ENCODE measurements around the gene SVOPL. TPM values are rescaled to one million over a fixed set of nuclear protein-coding genes. Genes with fewer than 3 reads are reported as not detected.

Gene SVOPL
- total and polyA plus RNA-seq, 4 donors: 0.33 TPM; not detected in 3

DNA sequence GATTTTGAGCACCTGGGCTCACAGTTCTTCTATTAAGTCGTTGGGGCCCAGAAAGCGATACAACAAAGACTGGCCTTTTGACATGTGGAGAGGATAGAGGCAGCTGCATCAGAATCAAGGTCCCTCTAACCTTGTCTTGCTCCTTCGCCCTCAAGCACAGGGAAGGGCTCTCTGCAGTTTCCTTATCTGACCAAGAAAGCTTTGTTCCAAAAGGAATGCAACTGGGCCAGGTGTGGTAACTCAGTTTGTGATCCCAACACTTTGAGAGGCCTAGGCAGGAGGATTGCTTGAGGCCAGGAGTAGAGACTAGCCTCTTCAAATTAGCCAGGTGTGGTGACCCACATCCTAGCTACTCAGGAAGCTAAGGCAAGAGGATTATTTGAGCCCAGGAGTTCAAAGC lies 32.2 kb downstream of the SVOPL start (continued):
- TF ChIP-seq, protein P1, sequence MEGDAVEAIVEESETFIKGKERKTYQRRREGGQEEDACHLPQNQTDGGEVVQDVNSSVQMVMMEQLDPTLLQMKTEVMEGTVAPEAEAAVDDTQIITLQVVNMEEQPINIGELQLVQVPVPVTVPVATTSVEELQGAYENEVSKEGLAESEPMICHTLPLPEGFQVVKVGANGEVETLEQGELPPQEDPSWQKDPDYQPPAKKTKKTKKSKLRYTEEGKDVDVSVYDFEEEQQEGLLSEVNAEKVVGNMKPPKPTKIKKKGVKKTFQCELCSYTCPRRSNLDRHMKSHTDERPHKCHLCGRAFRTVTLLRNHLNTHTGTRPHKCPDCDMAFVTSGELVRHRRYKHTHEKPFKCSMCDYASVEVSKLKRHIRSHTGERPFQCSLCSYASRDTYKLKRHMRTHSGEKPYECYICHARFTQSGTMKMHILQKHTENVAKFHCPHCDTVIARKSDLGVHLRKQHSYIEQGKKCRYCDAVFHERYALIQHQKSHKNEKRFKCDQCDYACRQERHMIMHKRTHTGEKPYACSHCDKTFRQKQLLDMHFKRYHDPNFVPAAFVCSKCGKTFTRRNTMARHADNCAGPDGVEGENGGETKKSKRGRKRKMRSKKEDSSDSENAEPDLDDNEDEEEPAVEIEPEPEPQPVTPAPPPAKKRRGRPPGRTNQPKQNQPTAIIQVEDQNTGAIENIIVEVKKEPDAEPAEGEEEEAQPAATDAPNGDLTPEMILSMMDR (IDR thresholded peaks at IDR 0.05; ENCODE audit: low read depth, low read length, missing input control): no peak
- TF ChIP-seq, protein P2, sequence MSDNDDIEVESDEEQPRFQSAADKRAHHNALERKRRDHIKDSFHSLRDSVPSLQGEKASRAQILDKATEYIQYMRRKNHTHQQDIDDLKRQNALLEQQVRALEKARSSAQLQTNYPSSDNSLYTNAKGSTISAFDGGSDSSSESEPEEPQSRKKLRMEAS (IDR thresholded peaks at IDR 0.05): no peak
- TF ChIP-seq HNF4A (conservative IDR thresholded peaks at IDR 0.05) (no peak), RXRA (IDR thresholded peaks at IDR 0.05) (no peak), FOXA2 (IDR thresholded peaks at IDR 0.05) (no peak)

DNA sequence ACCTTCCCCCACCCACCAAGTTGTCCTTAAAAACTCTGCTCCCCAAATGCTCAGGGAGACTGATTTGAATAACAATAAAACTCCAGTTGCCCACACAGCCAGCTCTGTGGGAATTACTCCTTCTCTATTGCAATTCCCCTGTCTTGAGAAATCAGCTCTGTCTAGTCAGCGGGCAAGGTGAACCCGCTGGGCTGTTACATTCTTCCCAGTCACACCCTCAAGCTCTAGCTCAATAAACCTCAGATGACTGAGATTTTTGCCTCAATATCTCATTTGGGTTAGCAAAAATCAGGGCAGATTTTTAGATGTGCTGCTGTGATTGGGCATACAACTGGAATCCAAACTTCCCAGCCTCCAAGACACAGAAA lies 32.9 kb downstream of the SVOPL start:
- Histone ChIP-seq H3K9me3 (ENCODE audit: control insufficient read depth in 4 of 4, low read length in 3 of 4) (no peaks in the 10 kb centered on the region), H3K9ac (ENCODE audit: low read depth in 1 of 2, low read length in 2 of 2) (no peak overlapping the region), H3K27ac (ENCODE audit: low read depth in 1 of 2, low read length in 2 of 2) (no peak overlapping the region), H3K27me3 (ENCODE audit: control insufficient read depth in 4 of 4, insufficient read depth in 4 of 4, low read length in 3 of 4) (no peaks in the 10 kb centered on the region), H3K36me3 (ENCODE audit: control insufficient read depth in 4 of 4, insufficient read depth in 3 of 4, low read depth in 1 of 4, low read length in 3 of 4) (no peaks in the 10 kb centered on the region), H3K4me3 (ENCODE audit: low read depth in 1 of 3, low read length in 3 of 3) (no peak overlapping the region), H3K4me1 (ENCODE audit: control insufficient read depth in 4 of 4, insufficient read depth in 4 of 4, low read length in 3 of 4) (peaks cover 0 to 3% (median 2%) of the 10 kb centered on the region in 4 donors)
- DNase-seq (ENCODE audit: low spot score): no peak
- TF ChIP-seq, protein P3, sequence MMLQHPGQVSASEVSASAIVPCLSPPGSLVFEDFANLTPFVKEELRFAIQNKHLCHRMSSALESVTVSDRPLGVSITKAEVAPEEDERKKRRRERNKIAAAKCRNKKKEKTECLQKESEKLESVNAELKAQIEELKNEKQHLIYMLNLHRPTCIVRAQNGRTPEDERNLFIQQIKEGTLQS (IDR thresholded peaks at IDR 0.05): no peak
- TF ChIP-seq RAD21 (IDR thresholded peaks at IDR 0.05) (no peak), SP1 (IDR thresholded peaks at IDR 0.05) (no peak), GABPA (IDR thresholded peaks at IDR 0.05 in 1 of 2, conservative IDR thresholded peaks at IDR 0.05 in 1 of 2) (no peak), HNF4A (conservative IDR thresholded peaks at IDR 0.05) (no peak), EGR1 (IDR thresholded peaks at IDR 0.05; ENCODE audit: low read depth in 2 of 2) (no peak)
- TF ChIP-seq, protein P1 (IDR thresholded peaks at IDR 0.05; ENCODE audit: low read depth, low read length, missing input control): no peak
- TF ChIP-seq, protein P4, sequence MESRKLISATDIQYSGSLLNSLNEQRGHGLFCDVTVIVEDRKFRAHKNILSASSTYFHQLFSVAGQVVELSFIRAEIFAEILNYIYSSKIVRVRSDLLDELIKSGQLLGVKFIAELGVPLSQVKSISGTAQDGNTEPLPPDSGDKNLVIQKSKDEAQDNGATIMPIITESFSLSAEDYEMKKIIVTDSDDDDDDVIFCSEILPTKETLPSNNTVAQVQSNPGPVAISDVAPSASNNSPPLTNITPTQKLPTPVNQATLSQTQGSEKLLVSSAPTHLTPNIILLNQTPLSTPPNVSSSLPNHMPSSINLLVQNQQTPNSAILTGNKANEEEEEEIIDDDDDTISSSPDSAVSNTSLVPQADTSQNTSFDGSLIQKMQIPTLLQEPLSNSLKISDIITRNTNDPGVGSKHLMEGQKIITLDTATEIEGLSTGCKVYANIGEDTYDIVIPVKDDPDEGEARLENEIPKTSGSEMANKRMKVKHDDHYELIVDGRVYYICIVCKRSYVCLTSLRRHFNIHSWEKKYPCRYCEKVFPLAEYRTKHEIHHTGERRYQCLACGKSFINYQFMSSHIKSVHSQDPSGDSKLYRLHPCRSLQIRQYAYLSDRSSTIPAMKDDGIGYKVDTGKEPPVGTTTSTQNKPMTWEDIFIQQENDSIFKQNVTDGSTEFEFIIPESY (IDR thresholded peaks at IDR 0.05): no peak
- WGBS: 95% methylated on average over 2 of the region's 2 CpGs

DNA sequence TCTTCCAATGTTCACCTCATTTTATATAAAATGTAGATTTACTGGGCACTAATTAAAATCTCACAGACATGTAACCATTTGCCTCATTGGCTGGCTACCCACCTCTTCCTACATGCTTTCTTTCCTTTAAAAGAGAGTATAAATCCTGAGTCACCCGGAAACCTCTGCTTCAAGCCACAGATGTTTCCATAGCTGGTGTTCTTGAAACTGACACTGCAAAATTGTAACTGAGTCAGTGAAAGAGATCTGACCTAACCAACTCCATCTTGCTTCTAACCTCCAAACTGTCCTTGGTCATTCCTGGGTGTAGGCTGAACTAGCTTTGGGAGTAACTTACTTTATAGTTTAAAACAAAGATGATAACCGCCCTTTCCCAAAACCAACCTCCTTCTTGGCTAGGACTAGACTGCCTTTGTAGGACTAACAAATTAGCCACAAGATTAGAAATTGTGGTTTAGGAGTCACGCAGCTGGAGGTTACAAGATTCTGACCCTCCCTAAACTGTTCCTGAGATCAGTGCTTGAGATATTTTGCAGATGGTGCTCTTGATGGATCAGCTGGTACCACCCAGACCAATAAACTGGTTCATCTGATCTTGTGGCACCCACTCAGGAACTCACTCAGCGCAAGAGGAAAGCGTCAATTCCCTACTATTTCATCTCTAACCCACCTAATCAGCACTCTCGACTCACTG lies 33.5 kb downstream of the SVOPL start:
- no peak overlapping the region for H3K9ac ChIP-seq (ENCODE audit: low read depth in 1 of 2, low read length in 2 of 2)
- no peak for DNase-seq (ENCODE audit: low spot score)
- H3K4me3 ChIP-seq (ENCODE audit: low read depth in 1 of 3, low read length in 3 of 3): no peak overlapping the region
- H3K9me3 ChIP-seq (ENCODE audit: control insufficient read depth in 4 of 4, low read length in 3 of 4): no peaks in the 10 kb centered on the region
- H3K36me3 ChIP-seq (ENCODE audit: control insufficient read depth in 4 of 4, insufficient read depth in 3 of 4, low read depth in 1 of 4, low read length in 3 of 4): no peaks in the 10 kb centered on the region
- H3K27me3 ChIP-seq (ENCODE audit: control insufficient read depth in 4 of 4, insufficient read depth in 4 of 4, low read length in 3 of 4): no peaks in the 10 kb centered on the region
- no peak overlapping the region for H3K27ac ChIP-seq (ENCODE audit: low read depth in 1 of 2, low read length in 2 of 2)
- H3K4me1 ChIP-seq (ENCODE audit: control insufficient read depth in 4 of 4, insufficient read depth in 4 of 4, low read length in 3 of 4): peaks cover 0 to 3% (median 2%) of the 10 kb centered on the region in 4 donors
- 92% methylated on average over 6 of the region's 6 CpGs for WGBS
- TF ChIP-seq, protein P2 (IDR thresholded peaks at IDR 0.05): no peak
- TF ChIP-seq TAF1 (conservative IDR thresholded peaks at IDR 0.05): no peak
- TF ChIP-seq, protein P5, sequence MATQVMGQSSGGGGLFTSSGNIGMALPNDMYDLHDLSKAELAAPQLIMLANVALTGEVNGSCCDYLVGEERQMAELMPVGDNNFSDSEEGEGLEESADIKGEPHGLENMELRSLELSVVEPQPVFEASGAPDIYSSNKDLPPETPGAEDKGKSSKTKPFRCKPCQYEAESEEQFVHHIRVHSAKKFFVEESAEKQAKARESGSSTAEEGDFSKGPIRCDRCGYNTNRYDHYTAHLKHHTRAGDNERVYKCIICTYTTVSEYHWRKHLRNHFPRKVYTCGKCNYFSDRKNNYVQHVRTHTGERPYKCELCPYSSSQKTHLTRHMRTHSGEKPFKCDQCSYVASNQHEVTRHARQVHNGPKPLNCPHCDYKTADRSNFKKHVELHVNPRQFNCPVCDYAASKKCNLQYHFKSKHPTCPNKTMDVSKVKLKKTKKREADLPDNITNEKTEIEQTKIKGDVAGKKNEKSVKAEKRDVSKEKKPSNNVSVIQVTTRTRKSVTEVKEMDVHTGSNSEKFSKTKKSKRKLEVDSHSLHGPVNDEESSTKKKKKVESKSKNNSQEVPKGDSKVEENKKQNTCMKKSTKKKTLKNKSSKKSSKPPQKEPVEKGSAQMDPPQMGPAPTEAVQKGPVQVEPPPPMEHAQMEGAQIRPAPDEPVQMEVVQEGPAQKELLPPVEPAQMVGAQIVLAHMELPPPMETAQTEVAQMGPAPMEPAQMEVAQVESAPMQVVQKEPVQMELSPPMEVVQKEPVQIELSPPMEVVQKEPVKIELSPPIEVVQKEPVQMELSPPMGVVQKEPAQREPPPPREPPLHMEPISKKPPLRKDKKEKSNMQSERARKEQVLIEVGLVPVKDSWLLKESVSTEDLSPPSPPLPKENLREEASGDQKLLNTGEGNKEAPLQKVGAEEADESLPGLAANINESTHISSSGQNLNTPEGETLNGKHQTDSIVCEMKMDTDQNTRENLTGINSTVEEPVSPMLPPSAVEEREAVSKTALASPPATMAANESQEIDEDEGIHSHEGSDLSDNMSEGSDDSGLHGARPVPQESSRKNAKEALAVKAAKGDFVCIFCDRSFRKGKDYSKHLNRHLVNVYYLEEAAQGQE (IDR thresholded peaks at IDR 0.05): no peak
- TF ChIP-seq HNF4G (IDR thresholded peaks at IDR 0.05): no peak
- TF ChIP-seq, protein P3 (IDR thresholded peaks at IDR 0.05): no peak
- no peak for TF ChIP-seq FOXA1 (IDR thresholded peaks at IDR 0.05)
- no peak for TF ChIP-seq SP1 (IDR thresholded peaks at IDR 0.05)
- no peak for TF ChIP-seq YY1 (IDR thresholded peaks at IDR 0.05)
- no peak for TF ChIP-seq EGR1 (IDR thresholded peaks at IDR 0.05; ENCODE audit: low read depth in 2 of 2)
- TF ChIP-seq GABPA (IDR thresholded peaks at IDR 0.05 in 1 of 2, conservative IDR thresholded peaks at IDR 0.05 in 1 of 2): no peak
- no peak for TF ChIP-seq NR2F2 (IDR thresholded peaks at IDR 0.05)
- no peak for TF ChIP-seq RXRA (IDR thresholded peaks at IDR 0.05)

All from liver (tissue), 9 donors.